Measurements from ENCODE around the gene ABHD16B. TPM values are rescaled to one million over a fixed set of nuclear protein-coding genes. Genes with fewer than 3 reads are reported as not detected.

Gene ABHD16B
- total RNA-seq, 2 donors from 2014 or later, result not detected

DNA sequence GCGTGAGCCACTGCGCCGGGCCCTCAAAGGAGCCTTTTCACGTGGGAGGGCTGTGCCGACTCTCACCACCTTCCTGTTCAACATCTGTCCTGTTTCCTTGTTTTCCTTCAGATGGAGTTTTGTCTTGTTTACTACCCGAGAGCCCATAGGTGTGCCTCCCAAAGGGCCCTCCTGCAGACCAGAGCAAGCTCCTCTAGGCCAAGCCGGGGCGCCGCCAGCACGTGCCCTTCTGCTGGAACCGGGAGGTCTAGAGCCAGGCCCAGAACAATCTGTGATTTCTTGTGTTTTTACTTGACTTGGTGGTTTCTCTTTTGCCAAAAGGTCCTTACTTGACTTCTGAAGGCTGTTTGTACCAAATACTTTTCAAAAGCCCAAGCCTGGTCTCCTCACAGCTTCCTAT, 25.6 kb downstream of the ABHD16B start:
- Histone ChIP-seq H3K27ac (no peak overlapping the region), H3K27me3 (no peaks in the 10 kb centered on the region), H3K9me3 (no peaks in the 10 kb centered on the region), H3K36me3 (peaks cover 68% of the 10 kb centered on the region), H3K4me1 (peaks cover 0 to 4% of the 10 kb centered on the region in 2 donors), H3K4me3 (no peak overlapping the region)
- DNase-seq (ENCODE audit: low spot score), result no peak
- TF ChIP-seq, protein P1, sequence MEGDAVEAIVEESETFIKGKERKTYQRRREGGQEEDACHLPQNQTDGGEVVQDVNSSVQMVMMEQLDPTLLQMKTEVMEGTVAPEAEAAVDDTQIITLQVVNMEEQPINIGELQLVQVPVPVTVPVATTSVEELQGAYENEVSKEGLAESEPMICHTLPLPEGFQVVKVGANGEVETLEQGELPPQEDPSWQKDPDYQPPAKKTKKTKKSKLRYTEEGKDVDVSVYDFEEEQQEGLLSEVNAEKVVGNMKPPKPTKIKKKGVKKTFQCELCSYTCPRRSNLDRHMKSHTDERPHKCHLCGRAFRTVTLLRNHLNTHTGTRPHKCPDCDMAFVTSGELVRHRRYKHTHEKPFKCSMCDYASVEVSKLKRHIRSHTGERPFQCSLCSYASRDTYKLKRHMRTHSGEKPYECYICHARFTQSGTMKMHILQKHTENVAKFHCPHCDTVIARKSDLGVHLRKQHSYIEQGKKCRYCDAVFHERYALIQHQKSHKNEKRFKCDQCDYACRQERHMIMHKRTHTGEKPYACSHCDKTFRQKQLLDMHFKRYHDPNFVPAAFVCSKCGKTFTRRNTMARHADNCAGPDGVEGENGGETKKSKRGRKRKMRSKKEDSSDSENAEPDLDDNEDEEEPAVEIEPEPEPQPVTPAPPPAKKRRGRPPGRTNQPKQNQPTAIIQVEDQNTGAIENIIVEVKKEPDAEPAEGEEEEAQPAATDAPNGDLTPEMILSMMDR (IDR thresholded peaks at IDR 0.05), result no peak

DNA sequence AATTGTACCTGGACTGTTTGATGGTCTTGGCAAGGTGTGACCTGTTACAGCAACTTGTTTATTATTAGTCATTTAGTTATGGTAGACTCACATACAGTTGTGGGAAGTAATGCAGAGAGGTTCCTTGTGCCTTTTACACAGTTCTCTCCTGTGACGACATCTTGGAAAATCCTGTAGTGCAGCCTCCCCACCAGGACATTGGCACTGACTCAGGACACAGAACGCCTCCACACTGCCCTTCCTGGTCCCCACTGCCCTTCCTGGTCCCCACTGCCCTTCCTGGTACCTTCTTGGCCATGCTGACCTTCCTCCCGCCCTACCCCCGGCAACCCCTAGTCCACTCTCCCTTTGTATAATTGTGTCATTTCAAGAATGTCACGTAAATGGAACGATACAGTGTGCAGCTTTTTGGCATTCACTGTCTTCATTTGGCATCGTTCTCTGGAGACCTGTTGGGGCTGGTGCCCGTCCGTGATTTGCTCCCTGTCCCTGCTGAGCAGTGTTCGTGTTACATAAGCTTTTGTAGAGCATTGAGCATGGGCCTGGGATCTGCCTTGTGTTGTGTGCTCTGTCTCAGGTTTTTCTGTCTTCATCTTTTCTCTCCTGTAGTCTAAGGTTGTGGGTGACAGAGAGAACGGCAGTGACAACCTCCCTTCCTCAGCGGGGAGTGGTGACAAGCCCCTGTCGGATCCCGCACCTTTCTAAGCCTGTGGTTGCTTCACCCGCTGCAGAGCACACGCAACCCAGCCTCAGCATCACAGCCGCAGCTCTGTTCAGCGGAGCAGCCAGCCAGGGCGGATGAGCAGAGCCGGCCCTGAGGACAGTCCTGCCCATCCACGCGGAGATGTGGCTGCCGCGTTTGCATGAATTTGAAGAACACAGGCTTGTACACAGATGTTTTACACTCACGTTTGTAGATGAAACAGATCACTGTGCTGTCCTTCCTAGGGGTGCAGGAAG, 28.2 kb downstream of the ABHD16B start:
- DNase-seq (ENCODE audit: low spot score), result no peak
- H3K9me3 ChIP-seq, result no peaks in the 10 kb centered on the region
- H3K4me1 ChIP-seq, result peaks cover 0 to 7% of the 10 kb centered on the region in 2 donors
- peaks cover 53% of the 10 kb centered on the region for H3K36me3 ChIP-seq
- no peaks in the 10 kb centered on the region for H3K27me3 ChIP-seq
- TF ChIP-seq, protein P1 (IDR thresholded peaks at IDR 0.05), result no peak
- H3K27ac ChIP-seq, result no peak overlapping the region
- H3K4me3 ChIP-seq, result no peak overlapping the region

DNA sequence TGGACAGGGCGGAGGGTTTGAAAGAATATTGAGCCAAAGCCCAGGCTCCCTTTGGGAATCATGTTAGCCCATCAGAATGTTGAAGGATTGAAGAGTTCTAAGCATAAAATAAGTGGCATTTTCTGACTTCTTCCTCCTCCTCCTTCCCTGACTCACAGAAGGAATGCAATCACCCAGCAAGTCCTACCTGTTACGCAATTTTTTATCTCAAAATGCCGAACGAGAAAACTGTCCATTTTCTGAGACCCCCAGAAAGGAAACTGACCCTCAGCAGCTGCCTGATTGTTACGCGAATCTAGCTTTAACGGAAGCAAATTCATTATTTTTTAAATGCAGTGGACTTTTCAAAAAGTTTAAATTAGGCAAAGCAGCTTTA, 28.9 kb downstream of the ABHD16B start:
- Histone ChIP-seq H3K36me3 (peaks cover 49% of the 10 kb centered on the region), H3K27me3 (no peaks in the 10 kb centered on the region), H3K4me3 (no peak overlapping the region), H3K27ac (no peak overlapping the region), H3K4me1 (peaks cover 0 to 8% of the 10 kb centered on the region in 2 donors), H3K9me3 (no peaks in the 10 kb centered on the region)
- DNase-seq (ENCODE audit: low spot score), result no peak
- TF ChIP-seq, protein P1 (IDR thresholded peaks at IDR 0.05), result no peak

DNA sequence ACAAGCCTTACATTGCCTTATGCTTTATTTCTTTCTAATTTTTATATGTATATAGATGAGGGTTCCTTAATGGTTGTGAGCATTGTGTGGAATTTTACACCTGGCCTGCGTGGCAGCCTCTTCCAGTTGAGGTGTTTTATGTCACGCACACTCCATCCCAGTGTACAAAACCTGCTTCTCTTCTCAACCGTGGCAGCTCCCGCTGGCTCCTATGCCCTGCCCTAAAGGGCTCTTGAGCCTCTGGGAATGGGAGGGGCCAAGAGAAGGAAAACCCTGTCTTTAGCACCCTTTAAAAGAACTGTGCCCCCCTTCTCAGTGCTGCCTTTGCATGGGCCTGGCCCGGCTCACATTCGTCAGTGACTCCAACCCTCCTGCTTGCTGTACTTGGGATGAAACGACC, 29.3 kb downstream of the ABHD16B start:
- Histone ChIP-seq H3K36me3 (peaks cover 44% of the 10 kb centered on the region), H3K27me3 (no peaks in the 10 kb centered on the region), H3K4me3 (no peak overlapping the region), H3K4me1 (peaks cover 0 to 8% of the 10 kb centered on the region in 2 donors), H3K9me3 (no peaks in the 10 kb centered on the region), H3K27ac (no peak overlapping the region)
- TF ChIP-seq, protein P1 (IDR thresholded peaks at IDR 0.05), result no peak
- no peak for DNase-seq (ENCODE audit: low spot score)

DNA sequence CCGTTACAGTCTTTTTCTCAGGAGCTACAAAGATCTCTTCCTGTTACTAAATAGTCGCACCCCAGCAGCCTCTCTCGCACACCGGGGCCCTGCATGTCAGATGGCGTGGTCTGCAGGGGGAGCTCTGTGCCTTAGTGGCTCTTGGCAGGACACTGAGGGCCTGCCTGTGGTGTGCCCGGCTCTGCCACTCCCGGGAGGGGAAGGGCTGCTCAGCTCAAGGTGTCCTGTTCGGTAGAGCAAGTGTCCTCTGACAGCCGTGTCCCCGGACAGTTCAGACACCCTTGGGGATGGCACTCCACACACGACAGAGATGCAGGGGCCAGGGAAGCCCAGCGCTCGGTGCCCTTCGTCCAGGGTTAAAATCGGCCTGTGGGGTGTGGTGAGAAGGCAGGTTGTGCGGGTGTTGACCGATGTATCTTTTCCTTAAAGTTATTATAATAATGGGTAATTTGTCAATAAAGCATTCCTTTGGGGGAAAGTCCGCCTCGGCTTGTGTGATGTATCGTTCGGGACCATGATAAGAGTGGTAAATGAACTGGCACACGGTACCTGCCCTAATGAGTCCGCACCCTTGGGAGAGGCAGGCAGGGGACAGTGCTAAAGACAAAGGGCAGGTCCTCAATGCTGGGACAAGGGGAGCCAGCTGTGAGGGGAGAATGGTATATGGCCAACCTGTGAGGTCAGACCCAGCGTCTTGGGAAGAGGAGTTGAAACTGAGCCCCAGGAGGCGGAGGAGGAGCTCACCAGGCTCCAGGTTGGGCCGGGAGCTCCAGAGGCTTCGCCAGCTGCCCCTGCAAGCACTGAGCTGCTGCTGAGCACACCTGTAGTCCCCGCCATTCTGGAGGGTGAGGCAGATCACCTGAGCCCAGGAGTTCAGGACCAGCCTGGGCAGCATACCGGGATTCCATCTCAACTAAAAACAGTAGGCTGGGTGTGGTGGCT, 30.0 kb downstream of the ABHD16B start:
- Histone ChIP-seq H3K4me1 (peaks cover 0 to 14% of the 10 kb centered on the region in 2 donors), H3K27ac (no peak overlapping the region), H3K36me3 (peaks cover 43% of the 10 kb centered on the region), H3K4me3 (no peak overlapping the region), H3K9me3 (no peaks in the 10 kb centered on the region), H3K27me3 (no peaks in the 10 kb centered on the region)
- no peak for DNase-seq (ENCODE audit: low spot score)
- TF ChIP-seq, protein P1 (IDR thresholded peaks at IDR 0.05), result no peak
